Measurements from ENCODE around the gene FER. TPM values are rescaled to one million over a fixed set of nuclear protein-coding genes. Genes with fewer than 3 reads are reported as not detected.
"Not testable (repeated sequence)": the region's sequence is repeated elsewhere in the genome, so short reads cannot be mapped to it uniquely, and the experiment has no call there.

The FER gene
- total and polyA plus RNA-seq, 2 of the 8 experiments (the other 6 are each of a cell fraction or from before 2014, with no cell fraction given), result 1.3 to 15.8 TPM

GRCh38 chr5:108766916-108767315 is 19.2 kb downstream of the FER start:
- H3K4me1 ChIP-seq (replicated peaks in 1 of 4; ENCODE audit: control insufficient read depth in 3 of 4, insufficient read depth in 4 of 4, low read length in 3 of 4); H4K5ac ChIP-seq (ENCODE audit: insufficient read length, low read depth, low read length); H2AFZ ChIP-seq (ENCODE audit: low read length); H3K4ac ChIP-seq (replicated peaks; ENCODE audit: insufficient read length, low read depth, low read length); H3K18ac ChIP-seq (ENCODE audit: extremely low read depth, low read length); CTCF ChIA-PET (ENCODE audit: partially characterized antibody); H3K23me2 ChIP-seq (ENCODE audit: low read depth, low read length); H3K4me3 ChIP-seq (ENCODE audit: extremely low read depth in 1 of 4, insufficient read depth in 2 of 4, low read depth in 3 of 4, low read length in 4 of 4); H2BK20ac ChIP-seq (ENCODE audit: low read length); H3K9me3 ChIP-seq (ENCODE audit: insufficient read depth in 2 of 2, low read depth in 1 of 2, low read length in 1 of 2); H2BK15ac ChIP-seq (ENCODE audit: low read length); H2AK5ac ChIP-seq (ENCODE audit: low read depth, low read length); H3K23ac ChIP-seq (ENCODE audit: insufficient read length); H3K14ac ChIP-seq (ENCODE audit: insufficient read length); H4K20me1 ChIP-seq (replicated peaks in 1 of 2; ENCODE audit: control insufficient read depth in 1 of 2, insufficient read depth in 2 of 2, low read length in 2 of 2); FAIRE-seq; H3K79me2 ChIP-seq (ENCODE audit: control insufficient read depth in 1 of 2, insufficient read depth in 2 of 2, low read length in 2 of 2); H4K8ac ChIP-seq (ENCODE audit: extremely low read depth, insufficient read depth, low read length); H3K36me3 ChIP-seq (ENCODE audit: control insufficient read depth in 2 of 4, insufficient read depth in 4 of 4, low read length in 3 of 4); POLR2A ChIA-PET (ENCODE audit: partially characterized antibody); H2BK5ac ChIP-seq (ENCODE audit: low read depth, low read length); H3K27me3 ChIP-seq (replicated peaks in 1 of 4; ENCODE audit: control insufficient read depth in 3 of 4, extremely low read depth in 1 of 4, insufficient read depth in 3 of 4, low read length in 3 of 4); H2BK120ac ChIP-seq (replicated peaks; ENCODE audit: low read depth, low read length); H3K9ac ChIP-seq (replicated peaks in 1 of 4; ENCODE audit: extremely low read depth in 1 of 4, low read depth in 3 of 4, low read length in 3 of 4); H3K79me1 ChIP-seq (ENCODE audit: low read depth, low read length); DNase-seq (ENCODE audit: low read depth in 1 of 2, low spot score in 2 of 2); H3K4me2 ChIP-seq (ENCODE audit: insufficient read depth in 1 of 2, low read depth in 2 of 2, low read length in 2 of 2); H4K91ac ChIP-seq (replicated peaks; ENCODE audit: insufficient read length, low read length); H3K27ac ChIP-seq (ENCODE audit: low read depth, low read length); H3K56ac ChIP-seq (replicated peaks; ENCODE audit: insufficient read length, low read depth, low read length); H2BK12ac ChIP-seq (ENCODE audit: low read depth, low read length): not testable (repeated sequence)
- WGBS, 2 experiments (ENCODE audit: extremely low coverage in 1 of 2, insufficient coverage in 1 of 2, insufficient read length in 1 of 2, insufficient replicate concordance in 2 of 2, low coverage in 1 of 2, low lambda C conversion rate in 2 of 2, missing lambda C conversion rate in 1 of 2), result 95% methylated on average over 5 of the region's 5 CpGs; no CpG with 5 or more reads in 1 of the 2 experiments
